AG09319 (cell line): ENCODE data around the gene CNMD.
"Not testable (repeated sequence)": the region's sequence is repeated elsewhere in the genome, so short reads cannot be mapped to it uniquely, and the experiment has no call there.

Experiments
- DNase-seq: peaks from one replicate; pipeline ENCODE4 v3.0.0-alpha.2; 2010; ENCODE audit warnings: low read depth; ENCODE audit errors: extremely low read depth
- TF ChIP-seq, protein P1 (sequence below): IDR thresholded peaks from 2 replicates; pipeline ENCODE4 v1.5.1; 2011; ENCODE audit warnings: low read depth, mild to moderate bottlenecking, inconsistent platforms, low read length, moderate library complexity

Gene CNMD

GRCh38 chr13:52695856-52696255 lies 43.8 kb downstream of the CNMD start:
- TF ChIP-seq, protein P1, sequence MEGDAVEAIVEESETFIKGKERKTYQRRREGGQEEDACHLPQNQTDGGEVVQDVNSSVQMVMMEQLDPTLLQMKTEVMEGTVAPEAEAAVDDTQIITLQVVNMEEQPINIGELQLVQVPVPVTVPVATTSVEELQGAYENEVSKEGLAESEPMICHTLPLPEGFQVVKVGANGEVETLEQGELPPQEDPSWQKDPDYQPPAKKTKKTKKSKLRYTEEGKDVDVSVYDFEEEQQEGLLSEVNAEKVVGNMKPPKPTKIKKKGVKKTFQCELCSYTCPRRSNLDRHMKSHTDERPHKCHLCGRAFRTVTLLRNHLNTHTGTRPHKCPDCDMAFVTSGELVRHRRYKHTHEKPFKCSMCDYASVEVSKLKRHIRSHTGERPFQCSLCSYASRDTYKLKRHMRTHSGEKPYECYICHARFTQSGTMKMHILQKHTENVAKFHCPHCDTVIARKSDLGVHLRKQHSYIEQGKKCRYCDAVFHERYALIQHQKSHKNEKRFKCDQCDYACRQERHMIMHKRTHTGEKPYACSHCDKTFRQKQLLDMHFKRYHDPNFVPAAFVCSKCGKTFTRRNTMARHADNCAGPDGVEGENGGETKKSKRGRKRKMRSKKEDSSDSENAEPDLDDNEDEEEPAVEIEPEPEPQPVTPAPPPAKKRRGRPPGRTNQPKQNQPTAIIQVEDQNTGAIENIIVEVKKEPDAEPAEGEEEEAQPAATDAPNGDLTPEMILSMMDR = no peak
- DNase-seq = peak; percentile 15

DNA sequence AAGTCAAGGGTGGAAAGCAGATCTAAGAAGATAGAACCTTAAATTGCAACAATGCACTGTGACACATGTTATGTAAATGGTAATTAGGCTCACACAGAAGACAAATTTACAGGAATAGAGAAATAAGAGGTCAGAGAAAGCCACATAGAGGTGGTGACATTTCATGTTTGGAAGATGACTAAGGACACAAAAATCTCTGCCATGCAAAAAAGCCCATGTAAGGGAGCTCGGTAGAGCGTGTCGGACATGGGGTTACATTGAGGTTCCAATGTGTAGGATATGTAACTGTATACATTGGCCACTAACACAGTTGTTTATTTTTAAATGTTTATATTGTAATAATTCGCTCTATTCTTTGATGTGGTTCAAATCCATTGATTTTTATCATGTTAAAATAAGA lies 53.2 kb downstream of the CNMD start:
- DNase-seq = no peak
- TF ChIP-seq, protein P1 = no peak

- not testable (repeated sequence) for DNase-seq
Measured at GRCh38 chr13:52685806-52686205, 53.8 kb downstream of the CNMD start.

DNA sequence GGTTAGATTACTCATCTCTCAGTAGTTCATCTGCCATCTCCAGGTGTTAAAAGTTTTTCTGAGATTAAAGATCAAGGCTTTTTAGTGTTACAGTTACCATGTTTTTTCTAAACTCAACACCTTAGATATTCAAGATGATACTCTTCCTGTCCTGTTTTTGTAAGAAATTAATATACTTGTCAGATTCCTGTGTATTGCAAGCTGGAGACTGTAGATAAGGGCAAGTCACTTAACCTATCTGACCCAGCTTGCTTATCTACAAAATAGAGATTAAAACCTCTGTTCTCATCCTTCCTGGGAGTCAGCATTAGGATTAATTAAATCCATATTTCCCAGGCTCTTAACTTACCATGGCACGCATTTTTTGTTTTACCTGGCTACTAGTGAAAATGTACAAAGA lies 61.8 kb downstream of the CNMD start:
- DNase-seq = no peak
- TF ChIP-seq, protein P1 = no peak

- DNase-seq = no peak
- TF ChIP-seq, protein P1 = no peak
Measured at GRCh38 chr13:52673465-52673864, 66.2 kb downstream of the CNMD start.

GRCh38 chr13:52670726-52671125 lies 68.9 kb downstream of the CNMD start:
- TF ChIP-seq, protein P1 = no peak
- DNase-seq = no peak

- TF ChIP-seq, protein P1 = no peak; the same call in 1 of the 2 replicates
- DNase-seq = no peak
Measured at GRCh38 chr13:52669677-52670076, 69.9 kb downstream of the CNMD start.

DNA sequence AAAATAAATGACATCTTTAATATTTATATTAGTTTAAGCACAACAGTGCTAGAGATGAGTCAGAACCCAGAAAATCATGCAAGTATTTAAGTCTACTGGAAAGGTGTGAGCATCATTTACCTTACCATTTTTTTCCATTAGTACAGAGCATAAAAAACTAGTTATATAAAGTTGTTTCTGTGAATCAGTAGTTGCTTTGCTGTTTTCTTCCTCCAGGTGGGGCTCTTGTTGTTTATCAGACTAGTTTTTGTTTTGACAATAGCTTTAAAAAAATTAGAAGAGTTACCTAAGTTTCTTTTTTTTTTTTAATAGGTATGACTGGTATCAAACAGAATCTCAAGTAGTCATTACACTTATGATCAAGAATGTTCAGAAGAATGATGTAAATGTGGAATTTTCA lies 74.3 kb downstream of the CNMD start:
- TF ChIP-seq, protein P1 = peak; percentile 46
- no peak for DNase-seq
